K562 (cell line): ENCODE data around the gene LCLAT1. TPM values are rescaled to one million over a fixed set of nuclear protein-coding genes. Genes with fewer than 3 reads are reported as not detected.

Experiments
- ATAC-seq: fragments of 200-7000 bp; cut with Tn5 transposase; 3 replicates; pipeline ENCODE4 v1.9.1; 2020; ENCODE audit warnings: moderate library complexity
- BruUV-seq: library from RNA; stranded (reverse); fragments of 400-500 nt; replicated peaks from 2 replicates; lab custom pipeline; 2021; lab: Mats Ljungman, UMichigan
- CTCF ChIA-PET: fragments of 300-600 bp; formaldehyde crosslinking; extraction: SDS; loops from one replicate; lab custom pipeline; 2021; ENCODE audit warnings: low intra/inter-chr PET ratio; lab: Yijun Ruan, JAX
- POLR2A ChIA-PET: fragments of 300-600, 350-650 bp; sonication (Branson Sonifier 250); formaldehyde crosslinking; extraction: SDS; loops from one replicate; lab custom pipeline; 2021; ENCODE audit warnings: antibody characterized with exemption, inconsistent platforms; lab: Yijun Ruan, JAX
- DNase-seq, 4 experiments: peaks; one replicate each; pipeline versions ENCODE4 v3.0.0 to v3.0.0-alpha.2; 2011 to 2018; ENCODE audit warnings: low spot score in 3 of 4, mixed read lengths in 3 of 4; ENCODE audit errors: extremely low read depth in 1 of 4
- FAIRE-seq: peaks from 2 replicates; lab custom pipeline; 2011; peaks lifted over from hg19 to GRCh38; lab: Jason Lieb, UNC
- H2AFZ ChIP-seq: 2 replicates; pipeline ENCODE4 v1.6.0; 2011; ENCODE audit warnings: low read depth, low read length, control low read depth, inconsistent platforms
- H3K27ac ChIP-seq: fragments of 200-600 bp; 3 replicates; pipeline ENCODE4 v1.8.0; 2011; ENCODE audit warnings: low read depth, mild to moderate bottlenecking, control low read depth, inconsistent platforms, low read length, moderate library complexity, mixed read lengths; ENCODE audit errors: extremely low read depth
- H3K27me3 ChIP-seq, 2 experiments: fragments of 300-600 bp in 1 of 2; 2 replicates in 1 of 2; 3 replicates in 1 of 2; pipeline versions ENCODE4 v1.6.0 to v1.8.0; 2011; ENCODE audit warnings: inconsistent platforms in 2 of 2, low read length in 2 of 2, mild to moderate bottlenecking in 1 of 2, mixed read lengths in 1 of 2, moderate library complexity in 1 of 2; ENCODE audit not compliant: control insufficient read depth in 2 of 2, insufficient read depth in 2 of 2
- H3K36me3 ChIP-seq: fragments of 300-600 bp; 3 replicates; pipeline ENCODE4 v1.8.0; 2011; ENCODE audit warnings: mild to moderate bottlenecking, low read length, inconsistent platforms; ENCODE audit not compliant: control insufficient read depth, insufficient read depth
- H3K4me1 ChIP-seq, 2 experiments: fragments of 200-600 bp in 1 of 2; replicated peaks in 1 of 2; 2 replicates in 1 of 2; 3 replicates in 1 of 2; pipeline versions ENCODE4 v1.5.1 to v1.8.0; 2011; ENCODE audit warnings: inconsistent platforms in 2 of 2, low read length in 2 of 2, mild to moderate bottlenecking in 1 of 2, mixed read lengths in 1 of 2, moderate library complexity in 1 of 2; ENCODE audit not compliant: control insufficient read depth in 2 of 2, insufficient read depth in 2 of 2
- H3K4me2 ChIP-seq: 2 replicates; pipeline ENCODE4 v1.6.1; 2011; ENCODE audit warnings: low read length, control low read depth, inconsistent platforms, mixed read lengths; ENCODE audit not compliant: insufficient read depth
- H3K4me3 ChIP-seq: fragments of 200-600 bp; sonication (generic), shearing (Covaris generic); 2 replicates; pipeline ENCODE4 v1.5.1; 2016; ENCODE audit warnings: control low read depth, inconsistent platforms
- H3K79me2 ChIP-seq: fragments of 200-600 bp; 3 replicates; pipeline ENCODE4 v1.8.0; 2011; ENCODE audit warnings: low read length, inconsistent platforms; ENCODE audit not compliant: control insufficient read depth, insufficient read depth
- H3K9ac ChIP-seq, 2 experiments: 2 replicates each; pipeline versions ENCODE4 v1.6.0 to v1.6.1; 2011; ENCODE audit warnings: low read depth in 2 of 2, low read length in 2 of 2, control low read depth in 1 of 2, inconsistent platforms in 1 of 2, mild to moderate bottlenecking in 1 of 2, mixed read lengths in 1 of 2; ENCODE audit not compliant: insufficient read depth in 1 of 2
- H3K9me1 ChIP-seq: one replicate; pipeline ENCODE4 v1.6.0; 2011; ENCODE audit warnings: inconsistent platforms, mild to moderate bottlenecking, low read length, moderate library complexity; ENCODE audit not compliant: control insufficient read depth, insufficient read depth
- H3K9me3 ChIP-seq: replicated peaks from 2 replicates; pipeline ENCODE4 v1.5.1; 2011; ENCODE audit warnings: low read depth, low read length, inconsistent platforms; ENCODE audit not compliant: control insufficient read depth, insufficient read depth
- H4K20me1 ChIP-seq: replicated peaks from 2 replicates; pipeline ENCODE4 v1.6.1; 2011; ENCODE audit warnings: low read length, inconsistent platforms, mixed read lengths; ENCODE audit not compliant: control insufficient read depth, insufficient read depth
- ASH1L ChIP-seq: fragments of 450-650 bp; IDR thresholded peaks from 2 replicates; pipeline ENCODE4 v1.6.1; 2018; ENCODE audit warnings: borderline replicate concordance, mild to moderate bottlenecking, low read depth; ENCODE audit not compliant: partially characterized antibody
- BDP1 ChIP-seq: IDR thresholded peaks from 3 replicates; pipeline ENCODE4 v1.6.1; 2011; ENCODE audit not compliant: insufficient read length, insufficient read depth
- KDM2B ChIP-seq: fragments of 250-450 bp; sonication (Bioruptor Pico); IDR thresholded peaks from 2 replicates; pipeline ENCODE4 v1.8.0; 2021; ENCODE audit warnings: mild to moderate bottlenecking, moderate library complexity
- NFATC3 ChIP-seq: fragments of 450-650 bp; IDR thresholded peaks from 2 replicates; pipeline ENCODE4 v1.6.1; 2017; ENCODE audit warnings: mild to moderate bottlenecking
- POLR2G ChIP-seq: fragments of 200-400 bp; formaldehyde crosslinking; IDR thresholded peaks from 2 replicates; pipeline ENCODE4 v1.6.1; 2017; ENCODE audit warnings: low read depth, mild to moderate bottlenecking, antibody characterized with exemption, low read length, moderate library complexity
- POU5F1 ChIP-seq: fragments of 150-350 bp; IDR thresholded peaks from 2 replicates; pipeline ENCODE4 v1.6.1; 2014; ENCODE audit warnings: borderline replicate concordance, low read length, low read depth, mild to moderate bottlenecking; ENCODE audit not compliant: partially characterized antibody
- RBM39 ChIP-seq: fragments of 200-400 bp; formaldehyde crosslinking; optimal IDR thresholded peaks from 2 replicates; pipeline ENCODE3; 2018; ENCODE audit warnings: low read depth, low read length
- SAFB ChIP-seq: fragments of 200-400 bp; formaldehyde crosslinking; IDR thresholded peaks from 2 replicates; pipeline ENCODE4 v1.6.1; 2017; ENCODE audit warnings: low read depth, low read length, borderline replicate concordance
- SETDB1 ChIP-seq: IDR thresholded peaks from one replicate; pipeline ENCODE4 v1.6.1; 2012; ENCODE audit warnings: low read length, control low read depth, inconsistent platforms
- SP1 ChIP-seq: sonication (generic); formaldehyde crosslinking; IDR thresholded peaks from 2 replicates; pipeline ENCODE4 v1.8.1; 2022; ENCODE audit warnings: mild to moderate bottlenecking, missing genetic modification reagents
- SRSF3 ChIP-seq: fragments of 200-400 bp; formaldehyde crosslinking; IDR thresholded peaks from 2 replicates; pipeline ENCODE4 v1.6.1; 2016; ENCODE audit warnings: mild to moderate bottlenecking, low read length, moderate library complexity; ENCODE audit not compliant: insufficient read depth
- STAT6 ChIP-seq: sonication (generic); formaldehyde crosslinking; IDR thresholded peaks from 2 replicates; pipeline ENCODE4 v1.8.1; 2023; ENCODE audit warnings: mild to moderate bottlenecking, missing genetic modification reagents
- TAF9B ChIP-seq: fragments of 450-650 bp; IDR thresholded peaks from 2 replicates; pipeline ENCODE4 v1.6.1; 2018; ENCODE audit warnings: mild to moderate bottlenecking; ENCODE audit not compliant: partially characterized antibody
- TARDBP ChIP-seq: fragments of 450-650 bp; IDR thresholded peaks from 2 replicates; pipeline ENCODE4 v1.6.1; 2016
- TCF7L2 ChIP-seq: fragments of 150-350 bp; IDR thresholded peaks from 2 replicates; pipeline ENCODE4 v1.6.1; 2016; ENCODE audit warnings: low read depth, mild to moderate bottlenecking, low read length, moderate library complexity
- ZNF274 ChIP-seq: IDR thresholded peaks from 2 replicates; pipeline ENCODE4 v1.6.1; 2011; ENCODE audit warnings: low read depth, mild to moderate bottlenecking, low read length, moderate library complexity, borderline replicate concordance
- ZNF668 ChIP-seq: fragments of 250-450 bp; sonication (Bioruptor Pico); IDR thresholded peaks from 2 replicates; pipeline ENCODE4 v1.8.0; 2022; ENCODE audit warnings: mild to moderate bottlenecking, inconsistent platforms
- WGBS: fragments of 100-300 bp; shearing (Covaris generic); methylation state at CpG from one replicate; pipeline ENCODE4 v1.1.6; 2016; ENCODE audit warnings: low coverage, mixed read lengths; ENCODE audit not compliant: insufficient coverage; ENCODE audit errors: missing lambda C conversion rate; 5-methylcytosine and 5-hydroxymethylcytosine counted together
- in situ Hi-C: fragments of 300-500 bp; cut with MboI; formaldehyde crosslinking; loops from 4 replicates; pipeline ENCODE4 v1.15.0; 2018; ENCODE audit warnings: inconsistent platforms, mixed read lengths
- intact Hi-C: fragments of 100-400 bp; cut with micrococcal nuclease; formaldehyde crosslinking; loops from 2 replicates; pipeline ENCODE4 v1.14.2; 2022
- polyA plus RNA-seq, 8 experiments: library from polyadenylated mRNA; depleted of rRNA in 4 of 8; stranded (reverse) in 5 of 8; unstranded in 3 of 8; fragments of >200 nt; fragmentation: Nextera tagmentation in 2 of 8; fragmentation: Illumina TruSeq in 1 of 8; extraction: Ambion mirVana in 2 of 8; extraction: Trizol in 1 of 8; gene quantifications; 2 replicates each; pipeline versions ENCODE4 v1.2.1 to v1.2.3, GENCODE V29; 2011 to 2014; ENCODE audit warnings: inconsistent platforms in 1 of 8, missing spikeins in 1 of 8
- total RNA-seq, 7 experiments: library from RNA; depleted of rRNA in 6 of 7; stranded (reverse); fragments of >200 nt in 6 of 7; fragmentation: Illumina TruSeq in 2 of 7; extraction: Trizol in 2 of 7; gene quantifications; 2 replicates each; pipeline versions ENCODE4 v1.2.1 to v1.2.3, GENCODE V29; 2011 to 2021; ENCODE audit warnings: low replicate concordance in 1 of 7

The LCLAT1 gene
- total and polyA plus RNA-seq, 9 of the 15 experiments (the other 6 are each of a cell fraction or from before 2014, with no cell fraction given), result 8.9 to 63.3 (median 25.4) TPM

GRCh38 chr2:30626397-30626796, 179.4 kb downstream of the LCLAT1 start:
- FAIRE-seq, result peak; percentile 68
- H3K9me3 ChIP-seq, result no peaks in the 10 kb centered on the region
- no peak for TF ChIP-seq RBM39
- TF ChIP-seq POLR2G, result no peak
- TF ChIP-seq POU5F1, result no peak
- TF ChIP-seq BDP1, result no peak
- no peak for TF ChIP-seq ASH1L
- no peak for TF ChIP-seq ZNF274
- TF ChIP-seq STAT6 (CRISPR knock-in tag), result no peak
- TF ChIP-seq ZNF668 (CRISPR knock-in tag), result no peak
- no peak for TF ChIP-seq TAF9B
- no peak for TF ChIP-seq TCF7L2
- no peak for TF ChIP-seq SP1 (CRISPR knock-in tag)
- no peak for TF ChIP-seq SRSF3
- TF ChIP-seq SETDB1, result no peak
- no peak for TF ChIP-seq KDM2B (CRISPR knock-in tag)
- TF ChIP-seq SAFB, result no peak
- TF ChIP-seq NFATC3, result no peak
- TF ChIP-seq TARDBP, result no peak
- ChIA-PET POLR2A (interaction anchor here (1.6 kb wide), 1 partner anchor 35 kb away, joined by 4 read pairs; no protein-coding TSS in a partner anchor), CTCF (no interaction called here)
- no peak overlapping the region for H3K4me3 ChIP-seq
- no peaks in the 10 kb centered on the region for H3K9me1 ChIP-seq
- H2AFZ ChIP-seq, result no peak overlapping the region
- in situ Hi-C loops (no loop called here), intact Hi-C loops (no loop called here)
- DNase-seq, result no peak
- no peak for ATAC-seq
- H3K27me3 ChIP-seq, result no peaks in the 10 kb centered on the region
- no peaks in the 10 kb centered on the region for H4K20me1 ChIP-seq
- no peaks in the 10 kb centered on the region for H3K79me2 ChIP-seq
- no peaks in the 10 kb centered on the region for H3K4me1 ChIP-seq
- peaks cover 3% of the 10 kb centered on the region; the same call in 1 of the 3 replicates for H3K36me3 ChIP-seq
- H3K9ac ChIP-seq, result no peak overlapping the region
- H3K27ac ChIP-seq, result no peak overlapping the region
- WGBS, result 88% methylated on average over 2 of the region's 2 CpGs
- no peak overlapping the region for H3K4me2 ChIP-seq
- BruUV-seq, result no TSS peak
